ENCODE data around the gene IQGAP3.

DNA sequence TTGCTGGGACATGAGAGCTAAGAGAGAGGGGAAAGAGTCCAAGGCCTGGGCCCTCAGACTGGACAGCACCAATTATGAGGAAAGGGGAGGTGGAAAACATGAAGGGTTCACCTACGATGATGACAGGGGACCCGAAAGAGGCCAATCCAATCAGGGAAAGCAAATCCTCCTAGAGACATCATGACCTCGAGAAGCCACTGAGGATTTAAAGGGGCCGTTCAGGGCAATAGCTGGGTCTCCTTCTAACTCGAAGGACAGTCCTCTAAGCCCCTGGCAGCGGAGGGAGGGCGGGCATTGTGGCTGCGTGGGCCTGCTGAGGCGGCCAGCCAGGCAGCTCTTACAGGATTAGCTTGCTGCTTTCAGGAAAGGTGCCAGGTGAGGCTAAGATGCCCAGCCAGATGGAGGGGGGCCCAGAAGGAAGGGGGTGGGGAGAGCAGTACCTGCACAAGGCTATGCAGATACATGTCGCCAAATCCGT, 79.2 kb downstream of the IQGAP3 start:
- no peak for TF ChIP-seq CTCF (IDR thresholded peaks at IDR 0.05)
- TF ChIP-seq POLR2A (IDR thresholded peaks at IDR 0.05), result no peak

Measured in ovary (tissue), 3 donors.